Neuronal stem cell (in vitro differentiated cells): ENCODE data around the gene RERG.

Experiments
- DNase-seq: peaks from one replicate; pipeline ENCODE4 v3.0.0-alpha.2; 2013; ENCODE audit warnings: low spot score
- H2AFZ ChIP-seq: one replicate; pipeline ENCODE4 v1.6.1; 2013; ENCODE audit warnings: mild to moderate bottlenecking, low read length, inconsistent platforms
- H2AK5ac ChIP-seq: 2 replicates; pipeline ENCODE4 v1.6.1; 2013; ENCODE audit warnings: low read depth, mild to moderate bottlenecking, inconsistent platforms, low read length, moderate library complexity, mixed read lengths
- H2BK120ac ChIP-seq: 2 replicates; pipeline ENCODE4 v1.6.1; 2013; ENCODE audit warnings: low read depth, mild to moderate bottlenecking, inconsistent platforms, low read length, moderate library complexity, mixed read lengths
- H2BK12ac ChIP-seq: one replicate; pipeline ENCODE4 v1.6.1; 2013; ENCODE audit warnings: low read length, inconsistent platforms
- H2BK15ac ChIP-seq: 2 replicates; pipeline ENCODE4 v1.6.1; 2013; ENCODE audit warnings: mild to moderate bottlenecking, low read length, inconsistent platforms, mixed read lengths
- H2BK5ac ChIP-seq: one replicate; pipeline ENCODE4 v1.6.1; 2013; ENCODE audit warnings: inconsistent platforms, mild to moderate bottlenecking, low read length, moderate library complexity
- H3K14ac ChIP-seq: one replicate; pipeline ENCODE4 v1.6.1; 2013; ENCODE audit warnings: low read length, inconsistent platforms
- H3K18ac ChIP-seq: 2 replicates; pipeline ENCODE4 v1.6.1; 2013; ENCODE audit warnings: low read length, inconsistent platforms
- H3K23ac ChIP-seq: 2 replicates; pipeline ENCODE4 v1.6.1; 2013; ENCODE audit warnings: low read depth, mild to moderate bottlenecking, mixed read lengths, low read length, inconsistent platforms; ENCODE audit not compliant: poor library complexity
- H3K27ac ChIP-seq: replicated peaks from 3 replicates; pipeline ENCODE4 v1.5.1; 2013; ENCODE audit warnings: low read length, inconsistent platforms
- H3K27me3 ChIP-seq, 3 experiments: 2 replicates each; pipeline ENCODE4 v1.6.1; 2013; ENCODE audit warnings: low read length in 3 of 3, mild to moderate bottlenecking in 2 of 3, inconsistent platforms in 1 of 3, low read depth in 1 of 3, mixed read lengths in 1 of 3, moderate library complexity in 1 of 3; ENCODE audit not compliant: control insufficient read depth in 3 of 3, insufficient read depth in 3 of 3
- H3K36me3 ChIP-seq, 2 donors: replicated peaks in 1 of 2; 2 replicates each; pipeline ENCODE4 v1.6.1; 2013; ENCODE audit warnings: low read length in 2 of 2; ENCODE audit not compliant: control insufficient read depth in 2 of 2, insufficient read depth in 2 of 2
- H3K4ac ChIP-seq: 2 replicates; pipeline ENCODE4 v1.6.1; 2013; ENCODE audit warnings: inconsistent platforms, mild to moderate bottlenecking, low read length, moderate library complexity
- H3K4me1 ChIP-seq, 2 donors: 1 replicate in 1 of 2; 2 replicates in 1 of 2; pipeline ENCODE4 v1.6.1; 2013; ENCODE audit warnings: low read length in 2 of 2, low read depth in 1 of 2; ENCODE audit not compliant: control insufficient read depth in 2 of 2, insufficient read depth in 1 of 2
- H3K4me2 ChIP-seq: one replicate; pipeline ENCODE4 v1.6.1; 2013; ENCODE audit warnings: mild to moderate bottlenecking, low read length, inconsistent platforms; ENCODE audit not compliant: insufficient read depth, poor library complexity, severe bottlenecking
- H3K4me3 ChIP-seq, 2 donors: 2 replicates each; pipeline ENCODE4 v1.5.1; 2013; ENCODE audit warnings: low read length in 2 of 2, mild to moderate bottlenecking in 2 of 2, inconsistent platforms in 1 of 2, moderate library complexity in 1 of 2
- H3K79me1 ChIP-seq: one replicate; pipeline ENCODE4 v1.6.1; 2013; ENCODE audit warnings: low read depth, mild to moderate bottlenecking, inconsistent platforms, low read length, moderate library complexity
- H3K9ac ChIP-seq: one replicate; pipeline ENCODE4 v1.6.1; 2013; ENCODE audit warnings: mild to moderate bottlenecking, low read depth, low read length, inconsistent platforms; ENCODE audit not compliant: poor library complexity
- H3K9me3 ChIP-seq, 2 donors: replicated peaks in 1 of 2; 2 replicates each; pipeline versions ENCODE3 to v1.6.1; 2013; ENCODE audit warnings: low read length in 2 of 2, mild to moderate bottlenecking in 2 of 2, inconsistent platforms in 1 of 2, low read depth in 1 of 2, mixed read lengths in 1 of 2, moderate library complexity in 1 of 2; ENCODE audit not compliant: control insufficient read depth in 2 of 2, insufficient read depth in 1 of 2
- H4K8ac ChIP-seq: one replicate; pipeline ENCODE4 v1.6.1; 2013; ENCODE audit warnings: low read depth, mild to moderate bottlenecking, inconsistent platforms, low read length, moderate library complexity
- H4K91ac ChIP-seq: one replicate; pipeline ENCODE4 v1.6.1; 2013; ENCODE audit warnings: low read length, low read depth, mild to moderate bottlenecking, inconsistent platforms; ENCODE audit not compliant: poor library complexity
- WGBS, 2 donors: extraction: QIAGEN DNeasy Blood & Tissue Kit; methylation state at CpG; one replicate each; pipeline ENCODE4 v1.1.7; 2013; ENCODE audit warnings: missing lambda C conversion rate in 2 of 2, mixed read lengths in 1 of 2; ENCODE audit not compliant: insufficient read length in 2 of 2, insufficient replicate concordance in 1 of 2; ENCODE audit errors: extremely low coverage in 2 of 2; 5-methylcytosine and 5-hydroxymethylcytosine counted together

The RERG gene

DNA sequence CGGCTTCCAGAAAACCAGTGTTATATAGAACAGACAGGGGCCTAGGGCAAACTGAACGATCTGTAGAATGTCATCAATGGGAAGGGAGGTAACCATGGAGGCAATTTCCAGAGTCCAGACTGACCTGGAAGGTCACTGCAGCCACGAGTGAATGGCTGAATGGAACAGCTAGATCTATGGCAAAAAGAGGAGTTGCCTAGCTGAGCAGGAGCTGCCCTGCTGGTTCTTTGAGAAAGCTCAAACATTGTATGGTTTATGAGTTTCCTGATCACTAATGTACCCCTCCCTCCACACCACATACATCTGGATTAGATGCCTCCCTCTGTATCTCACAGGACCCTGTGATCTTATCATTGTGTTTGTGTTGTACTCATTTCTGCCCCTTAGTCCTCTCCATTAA lies 1.0 kb upstream of the RERG start:
- no peaks in the 10 kb centered on the region for H3K36me3 ChIP-seq
- no peak overlapping the region for H3K27ac ChIP-seq
- H2AK5ac ChIP-seq = no peak overlapping the region
- no peak overlapping the region for H4K91ac ChIP-seq
- no peak for DNase-seq
- H2BK15ac ChIP-seq = no peak overlapping the region
- no peak overlapping the region for H2BK12ac ChIP-seq
- no peak overlapping the region for H3K14ac ChIP-seq
- no peak overlapping the region for H2BK120ac ChIP-seq
- H3K9ac ChIP-seq = no peak overlapping the region
- WGBS, 2 donors = no CpG with 5 or more reads among the region's 3 CpGs
- no peak overlapping the region for H3K18ac ChIP-seq
- no peaks in the 10 kb centered on the region for H3K9me3 ChIP-seq
- peaks cover 0 to 6% of the 10 kb centered on the region in 2 donors for H3K4me1 ChIP-seq
- no peak overlapping the region for H4K8ac ChIP-seq
- no peak overlapping the region for H3K23ac ChIP-seq
- peaks cover 0 to 27% (median 6%) of the 10 kb centered on the region in 3 experiments for H3K27me3 ChIP-seq
- no peak overlapping the region for H2BK5ac ChIP-seq
- no peak overlapping the region for H3K4ac ChIP-seq
- no peaks in the 10 kb centered on the region for H3K79me1 ChIP-seq
- no peak overlapping the region for H3K4me2 ChIP-seq
- H3K4me3 ChIP-seq = no peak overlapping the region
- H2AFZ ChIP-seq = no peak overlapping the region

DNA sequence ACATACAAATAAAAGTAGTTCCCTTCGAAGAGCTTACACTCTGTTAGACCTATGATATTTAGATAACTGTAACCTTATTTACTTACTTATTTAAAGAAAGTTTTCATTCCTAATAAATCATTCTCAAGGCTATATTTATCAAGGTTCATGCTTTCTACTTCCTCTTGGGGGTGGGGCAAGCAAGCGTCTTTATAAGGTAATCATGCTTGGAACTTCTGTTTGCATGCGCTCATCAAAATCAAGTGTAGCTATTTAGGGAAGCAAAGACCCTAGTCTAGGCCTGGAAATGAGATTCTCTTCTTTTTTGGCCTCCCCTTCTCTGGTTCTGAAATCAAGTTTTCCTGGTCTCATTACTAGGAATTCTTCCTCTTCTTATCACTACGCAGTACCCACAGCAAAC lies 766 bp downstream of the RERG start:
- Histone ChIP-seq H3K9me3 (no peaks in the 10 kb centered on the region), H3K23ac (no peak overlapping the region), H3K18ac (no peak overlapping the region), H2BK12ac (no peak overlapping the region), H3K79me1 (no peaks in the 10 kb centered on the region), H3K4me1 (peaks cover 0 to 6% of the 10 kb centered on the region in 2 donors), H2BK15ac (no peak overlapping the region), H3K4me3 (no peak overlapping the region), H3K4ac (no peak overlapping the region), H4K8ac (no peak overlapping the region), H4K91ac (no peak overlapping the region), H3K27ac (no peak overlapping the region), H3K36me3 (no peaks in the 10 kb centered on the region), H2BK5ac (no peak overlapping the region), H3K9ac (no peak overlapping the region), H2AFZ (no peak overlapping the region), H2BK120ac (no peak overlapping the region), H2AK5ac (no peak overlapping the region), H3K14ac (no peak overlapping the region), H3K27me3 (peaks cover 0 to 27% (median 6%) of the 10 kb centered on the region in 3 experiments), H3K4me2 (no peak overlapping the region)
- DNase-seq = no peak
- WGBS, 2 donors = no CpG with 5 or more reads among the region's 4 CpGs

DNA sequence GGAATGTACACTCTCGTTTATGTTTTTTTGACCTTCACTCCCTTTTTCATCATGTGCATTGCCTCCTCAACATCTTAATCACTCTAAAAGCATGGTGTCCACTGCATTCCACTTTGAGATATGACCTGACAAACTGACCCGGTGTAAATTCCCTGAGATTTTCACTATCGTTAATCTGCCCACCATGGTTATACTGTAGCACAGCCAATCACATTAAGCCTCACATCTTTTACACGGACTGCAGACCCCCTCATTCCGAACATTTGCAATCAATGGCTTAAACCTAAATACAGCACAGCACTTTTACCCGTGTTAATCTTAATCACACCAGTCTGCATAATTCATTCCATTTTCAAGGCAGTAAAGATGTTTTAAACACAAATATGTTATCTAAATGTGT lies 2.4 kb downstream of the RERG start:
- no peak overlapping the region for H2AK5ac ChIP-seq
- no peak overlapping the region for H3K14ac ChIP-seq
- H3K79me1 ChIP-seq = no peaks in the 10 kb centered on the region
- no peak overlapping the region for H3K23ac ChIP-seq
- H3K18ac ChIP-seq = no peak overlapping the region
- H3K4me3 ChIP-seq = no peak overlapping the region
- H2BK120ac ChIP-seq = no peak overlapping the region
- H4K8ac ChIP-seq = no peak overlapping the region
- peaks cover 0 to 6% of the 10 kb centered on the region in 2 donors for H3K4me1 ChIP-seq
- no peak overlapping the region for H3K9ac ChIP-seq
- H3K9me3 ChIP-seq = no peaks in the 10 kb centered on the region
- DNase-seq = no peak
- H3K4ac ChIP-seq = no peak overlapping the region
- no peak overlapping the region for H3K27ac ChIP-seq
- H3K36me3 ChIP-seq = no peaks in the 10 kb centered on the region
- WGBS, 2 donors = no CpG with 5 or more reads among the region's 6 CpGs
- H2BK5ac ChIP-seq = no peak overlapping the region
- H4K91ac ChIP-seq = no peak overlapping the region
- H2BK15ac ChIP-seq = no peak overlapping the region
- peaks cover 0 to 27% (median 6%) of the 10 kb centered on the region in 3 experiments for H3K27me3 ChIP-seq
- H2BK12ac ChIP-seq = no peak overlapping the region
- H3K4me2 ChIP-seq = no peak overlapping the region
- no peak overlapping the region for H2AFZ ChIP-seq

DNA sequence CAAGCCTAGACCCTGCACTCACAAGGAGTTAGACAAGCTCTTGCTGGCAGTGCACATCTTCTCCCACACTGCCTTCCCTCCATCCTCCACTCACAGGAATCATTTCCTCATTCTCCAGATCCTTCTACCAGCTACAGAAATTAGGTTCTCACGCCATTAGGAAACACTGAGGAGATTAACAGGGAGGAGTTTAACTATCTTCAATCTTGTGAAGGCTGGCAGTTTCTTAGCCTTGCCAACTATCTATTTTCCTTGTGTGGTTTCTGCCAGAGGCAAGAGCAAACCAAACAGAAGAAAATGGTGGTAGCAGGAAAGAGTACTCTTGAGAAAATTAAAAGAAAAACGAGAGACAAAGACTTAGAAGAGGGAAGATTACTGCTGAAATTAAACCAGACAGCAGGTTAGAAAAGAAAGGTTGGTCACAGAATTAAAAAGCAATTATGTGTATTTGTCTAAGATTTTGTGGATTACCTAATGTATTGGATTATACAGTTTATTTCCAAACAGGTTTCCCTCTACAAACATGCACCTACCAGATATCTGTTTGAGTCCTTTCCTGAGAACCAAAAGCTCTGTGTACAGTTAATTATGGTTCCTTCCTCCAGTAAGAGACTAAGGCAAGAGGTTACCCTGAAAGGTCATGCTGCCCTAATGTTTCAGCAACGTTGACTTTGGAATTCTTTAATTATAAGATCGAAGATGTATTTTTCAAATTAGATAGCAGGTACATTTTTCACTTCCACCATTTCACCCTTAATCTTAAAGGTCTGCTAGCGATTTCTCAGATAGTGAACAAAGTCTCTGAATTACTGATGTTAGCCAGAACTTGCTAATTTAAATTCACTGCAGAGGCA lies 5.0 kb downstream of the RERG start:
- Histone ChIP-seq H3K23ac (no peak overlapping the region), H3K4me3 (no peak overlapping the region), H2BK12ac (no peak overlapping the region), H3K9ac (no peak overlapping the region), H4K8ac (no peak overlapping the region), H2BK120ac (no peak overlapping the region), H2BK5ac (no peak overlapping the region), H3K79me1 (no peaks in the 10 kb centered on the region), H2AFZ (no peak overlapping the region), H2BK15ac (no peak overlapping the region), H3K4me2 (no peak overlapping the region), H3K18ac (no peak overlapping the region), H3K14ac (no peak overlapping the region), H3K9me3 (no peaks in the 10 kb centered on the region), H3K4ac (no peak overlapping the region), H3K36me3 (no peaks in the 10 kb centered on the region), H3K4me1 (peaks cover 0 to 3% of the 10 kb centered on the region in 2 donors), H3K27ac (no peak overlapping the region), H3K27me3 (peaks cover 0 to 23% (median 5%) of the 10 kb centered on the region in 3 experiments), H2AK5ac (no peak overlapping the region), H4K91ac (no peak overlapping the region)
- WGBS, 2 donors = no CpG with 5 or more reads among the region's 5 CpGs
- no peak for DNase-seq
